ENCODE results near the gene EFCC1. TPM values are rescaled to one million over a fixed set of nuclear protein-coding genes. Genes with fewer than 3 reads are reported as not detected.

The EFCC1 gene
- polyA plus RNA-seq, 1 donor from 2014 or later, result 0.97 TPM

Other genes starting within 250 kb of the EFCC1 start
- gene ACAD9, start 121.7 kb upstream of the EFCC1 start, polyA plus RNA-seq (ENCODE audit: insufficient read depth, low read depth, low replicate concordance), result 39.9 TPM
- gene CFAP92, start 7.2 kb upstream of the EFCC1 start, polyA plus RNA-seq (ENCODE audit: insufficient read depth, low read depth, low replicate concordance), result 0.27 TPM
- gene GP9, start 59.5 kb downstream of the EFCC1 start, polyA plus RNA-seq (ENCODE audit: insufficient read depth, low read depth, low replicate concordance), result not detected
- 1.8 TPM for gene RAB43, start 120.5 kb downstream of the EFCC1 start, polyA plus RNA-seq (ENCODE audit: insufficient read depth, low read depth, low replicate concordance)
- gene ISY1, start 159.8 kb downstream of the EFCC1 start, polyA plus RNA-seq (ENCODE audit: insufficient read depth, low read depth, low replicate concordance), result 33.2 TPM
- gene CNBP, start 182.6 kb downstream of the EFCC1 start, polyA plus RNA-seq (ENCODE audit: insufficient read depth, low read depth, low replicate concordance), result 270 TPM
- 178 TPM for gene COPG1, start 248.3 kb downstream of the EFCC1 start, polyA plus RNA-seq (ENCODE audit: insufficient read depth, low read depth, low replicate concordance)